Activated T-helper 17 cell treated with anti-CD3 and anti-CD28 coated beads, Interleukin-2, amount 50 U/mL, for 72 hours (primary cell): Measurements from ENCODE around the gene C11orf16. TPM values are rescaled to one million over a fixed set of nuclear protein-coding genes. Genes with fewer than 3 reads are reported as not detected.
"Not testable (repeated sequence)": the region's sequence is repeated elsewhere in the genome, so short reads cannot be mapped to it uniquely, and the experiment has no call there.

ENCODE experiments used
- ATAC-seq: fragments of 150-1000 bp; cut with Tn5 transposase; replicated peaks from 2 replicates; pipeline ENCODE4 v1.10.0; 2021; ENCODE audit warnings: mild to moderate bottlenecking, moderate library complexity
- H3K27ac Mint-ChIP-seq: one replicate; pipeline ENCODE4 v1.8.0; 2022; ENCODE audit warnings: mixed read lengths
- H3K27me3 Mint-ChIP-seq: one replicate; pipeline ENCODE4 v1.8.0; 2022; ENCODE audit warnings: mixed read lengths
- H3K36me3 Mint-ChIP-seq: one replicate; pipeline ENCODE4 v1.8.0; 2022; ENCODE audit warnings: low read depth, mild to moderate bottlenecking, mixed read lengths
- H3K4me1 Mint-ChIP-seq: one replicate; pipeline ENCODE4 v1.8.0; 2022; ENCODE audit warnings: mixed read lengths
- H3K4me3 Mint-ChIP-seq: one replicate; pipeline ENCODE4 v1.8.0; 2022; ENCODE audit warnings: mild to moderate bottlenecking, mixed read lengths
- H3K9me3 Mint-ChIP-seq: one replicate; pipeline ENCODE4 v1.8.0; 2022; ENCODE audit warnings: mixed read lengths
- total RNA-seq, 2 donors: library from RNA; stranded (reverse); gene quantifications; one replicate each; pipeline ENCODE4 v1.2.3, GENCODE V29; 2022

C11orf16 gene
- total RNA-seq, result not detected

- Mint-ChIP-seq H3K4me3 (no peak within 1 kb of the TSS), H3K36me3 (no peaks in the 10 kb centered on the region), H3K9me3 (no peaks in the 10 kb centered on the region), H3K27me3 (no peaks in the 10 kb centered on the region), H3K4me1 (no peaks in the 10 kb centered on the region), H3K27ac (no peak within 1 kb of the TSS)
- no peak for ATAC-seq
Observed at GRCh38 chr11:8932564-8933180, at the start of gene C11orf16. C11orf16 (minus strand) TSS chr11:8932947; CDS start chr11:8932308, 639 bp downstream.

GRCh38 chr11:8980485-8980884 is 47.7 kb upstream of the C11orf16 start:
- Mint-ChIP-seq H3K27ac (no peak overlapping the region), H3K4me1 (no peaks in the 10 kb centered on the region), H3K36me3 (no peaks in the 10 kb centered on the region), H3K27me3 (no peaks in the 10 kb centered on the region), H3K4me3 (no peak overlapping the region), H3K9me3 (no peaks in the 10 kb centered on the region)
- ATAC-seq, result no peak

GRCh38 chr11:8979365-8979764 is 46.6 kb upstream of the C11orf16 start:
- H3K9me3 Mint-ChIP-seq, H3K4me1 Mint-ChIP-seq, H3K4me3 Mint-ChIP-seq, H3K27ac Mint-ChIP-seq, ATAC-seq, H3K27me3 Mint-ChIP-seq, H3K36me3 Mint-ChIP-seq: not testable (repeated sequence)

GRCh38 chr11:8973121-8973520 is 40.4 kb upstream of the C11orf16 start:
- no peaks in the 10 kb centered on the region for H3K4me1 Mint-ChIP-seq
- no peaks in the 10 kb centered on the region for H3K36me3 Mint-ChIP-seq
- H3K27me3 Mint-ChIP-seq, result no peaks in the 10 kb centered on the region
- no peak for ATAC-seq
- H3K27ac Mint-ChIP-seq, result no peak overlapping the region
- H3K4me3 Mint-ChIP-seq, result no peak overlapping the region
- no peaks in the 10 kb centered on the region for H3K9me3 Mint-ChIP-seq

- Mint-ChIP-seq H3K4me1 (no peaks in the 10 kb centered on the region), H3K36me3 (no peaks in the 10 kb centered on the region), H3K4me3 (no peak overlapping the region), H3K27me3 (no peaks in the 10 kb centered on the region), H3K9me3 (no peaks in the 10 kb centered on the region), H3K27ac (no peak overlapping the region)
- ATAC-seq, result no peak
Observed at GRCh38 chr11:8971924-8972316, 39.2 kb upstream of the C11orf16 start.

GRCh38 chr11:8971196-8971923 is 38.6 kb upstream of the C11orf16 start:
- no peaks in the 10 kb centered on the region for H3K4me1 Mint-ChIP-seq
- no peak overlapping the region for H3K27ac Mint-ChIP-seq
- H3K36me3 Mint-ChIP-seq, result no peaks in the 10 kb centered on the region
- ATAC-seq, result no peak
- no peaks in the 10 kb centered on the region for H3K9me3 Mint-ChIP-seq
- no peak overlapping the region for H3K4me3 Mint-ChIP-seq
- no peaks in the 10 kb centered on the region for H3K27me3 Mint-ChIP-seq

- Mint-ChIP-seq H3K27me3 (no peaks in the 10 kb centered on the region), H3K36me3 (no peaks in the 10 kb centered on the region), H3K27ac (no peak overlapping the region), H3K4me1 (peaks cover 8% of the 10 kb centered on the region), H3K9me3 (no peaks in the 10 kb centered on the region), H3K4me3 (no peak overlapping the region)
- ATAC-seq, result no peak
Observed at GRCh38 chr11:8967184-8967583, 34.4 kb upstream of the C11orf16 start.

GRCh38 chr11:8964324-8965320 is 31.9 kb upstream of the C11orf16 start, which contains the start of gene TMEM9B:
TMEM9B (minus strand) TSS chr11:8964442; CDS start chr11:8964313, 129 bp downstream.
- peak; percentile 94 for ATAC-seq
- Mint-ChIP-seq H3K9me3 (no peaks in the 10 kb centered on the region), H3K4me1 (peaks cover 14% of the 10 kb centered on the region), H3K27ac (peak within 1 kb of the TSS; percentile 92), H3K4me3 (peak within 1 kb of the TSS; percentile 89), H3K36me3 (peaks cover 11% of the 10 kb centered on the region), H3K27me3 (no peaks in the 10 kb centered on the region)

GRCh38 chr11:8963569-8964323 is 31.0 kb upstream of the C11orf16 start:
- H3K4me1 Mint-ChIP-seq, result peaks cover 14% of the 10 kb centered on the region
- ATAC-seq, result peak; percentile 79
- peak overlapping the region; percentile 92 for H3K27ac Mint-ChIP-seq
- peaks cover 11% of the 10 kb centered on the region for H3K36me3 Mint-ChIP-seq
- H3K27me3 Mint-ChIP-seq, result no peaks in the 10 kb centered on the region
- no peaks in the 10 kb centered on the region for H3K9me3 Mint-ChIP-seq
- peak overlapping the region; percentile 89 for H3K4me3 Mint-ChIP-seq

GRCh38 chr11:8962841-8963240 is 30.1 kb upstream of the C11orf16 start:
- Mint-ChIP-seq H3K27me3 (no peaks in the 10 kb centered on the region), H3K4me3 (peak overlapping the region; percentile 89), H3K36me3 (peaks cover 11% of the 10 kb centered on the region), H3K27ac (peak overlapping the region; percentile 92), H3K4me1 (peaks cover 14% of the 10 kb centered on the region), H3K9me3 (no peaks in the 10 kb centered on the region)
- no peak for ATAC-seq

- no peak for ATAC-seq
- Mint-ChIP-seq H3K4me3 (no peak overlapping the region), H3K4me1 (peaks cover 26% of the 10 kb centered on the region), H3K9me3 (no peaks in the 10 kb centered on the region), H3K27ac (peak overlapping the region; percentile 67), H3K36me3 (peaks cover 24% of the 10 kb centered on the region), H3K27me3 (no peaks in the 10 kb centered on the region)
Observed at GRCh38 chr11:8961401-8961800, 28.7 kb upstream of the C11orf16 start.

GRCh38 chr11:8959546-8960166 is 26.9 kb upstream of the C11orf16 start:
- H3K27ac Mint-ChIP-seq, result no peak overlapping the region
- ATAC-seq, result peak; percentile 43
- H3K9me3 Mint-ChIP-seq, result no peaks in the 10 kb centered on the region
- H3K4me3 Mint-ChIP-seq, result no peak overlapping the region
- peaks cover 41% of the 10 kb centered on the region for H3K36me3 Mint-ChIP-seq
- H3K27me3 Mint-ChIP-seq, result no peaks in the 10 kb centered on the region
- H3K4me1 Mint-ChIP-seq, result peaks cover 27% of the 10 kb centered on the region

GRCh38 chr11:8956860-8957259 is 24.1 kb upstream of the C11orf16 start:
- no peaks in the 10 kb centered on the region for H3K27me3 Mint-ChIP-seq
- ATAC-seq, result peak; percentile 82
- H3K27ac Mint-ChIP-seq, result peak overlapping the region; percentile 64
- H3K9me3 Mint-ChIP-seq, result no peaks in the 10 kb centered on the region
- H3K36me3 Mint-ChIP-seq, result peaks cover 68% of the 10 kb centered on the region
- H3K4me1 Mint-ChIP-seq, result peaks cover 20% of the 10 kb centered on the region
- H3K4me3 Mint-ChIP-seq, result no peak overlapping the region
